ENCODE results near the gene ACMSD.
"Not testable (repeated sequence)": the region's sequence is repeated elsewhere in the genome, so short reads cannot be mapped to it uniquely, and the experiment has no call there.

Gene ACMSD

DNA sequence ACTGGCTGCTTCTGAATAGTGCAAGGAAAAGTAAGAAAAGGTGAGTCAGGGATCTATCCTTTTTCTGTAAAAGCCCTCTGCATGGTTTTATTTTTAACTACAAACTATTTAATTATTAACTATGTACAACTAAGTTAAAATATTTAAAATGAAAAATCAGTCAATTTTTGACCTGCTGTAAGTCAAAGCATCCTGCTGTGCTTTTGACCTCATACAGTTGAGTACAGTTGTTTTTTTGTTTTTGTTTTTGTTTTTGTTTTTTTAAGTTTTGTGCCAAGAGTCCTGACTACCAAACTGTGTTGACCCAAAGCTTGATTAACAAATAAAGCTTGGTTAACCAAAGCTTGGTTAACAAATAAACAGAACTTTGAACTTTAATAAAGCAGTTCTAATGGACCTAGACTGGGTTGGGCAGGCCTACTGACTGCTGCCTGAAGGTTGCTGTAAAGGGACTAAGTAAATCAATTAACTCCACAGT lies at the start of gene ACMSD:
ACMSD (plus strand) TSS at position 474 of the 478 bp plus-strand sequence. CDS start 67 bp downstream, outside the sequence.
- no peak for DNase-seq

DNA sequence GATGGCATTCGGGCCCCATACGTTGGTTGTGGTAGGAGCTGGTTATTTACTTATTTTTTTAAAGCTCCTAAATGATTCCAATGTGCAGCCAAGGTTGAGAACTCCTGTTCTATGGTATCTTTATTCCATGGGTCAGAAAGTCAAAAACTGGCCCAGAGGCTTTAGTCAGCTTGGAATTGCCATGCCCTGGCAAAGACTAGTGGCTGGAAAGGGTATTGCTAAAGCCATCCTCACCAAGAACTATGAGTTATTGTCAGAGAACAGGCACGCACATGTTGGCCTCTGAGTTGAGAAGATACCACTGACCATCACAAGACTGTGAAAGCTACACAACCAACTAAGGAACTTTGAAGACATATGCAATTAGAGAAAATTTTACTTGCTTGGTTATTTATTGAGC lies 47.9 kb upstream of the ACMSD start:
- no peak for DNase-seq

DNA sequence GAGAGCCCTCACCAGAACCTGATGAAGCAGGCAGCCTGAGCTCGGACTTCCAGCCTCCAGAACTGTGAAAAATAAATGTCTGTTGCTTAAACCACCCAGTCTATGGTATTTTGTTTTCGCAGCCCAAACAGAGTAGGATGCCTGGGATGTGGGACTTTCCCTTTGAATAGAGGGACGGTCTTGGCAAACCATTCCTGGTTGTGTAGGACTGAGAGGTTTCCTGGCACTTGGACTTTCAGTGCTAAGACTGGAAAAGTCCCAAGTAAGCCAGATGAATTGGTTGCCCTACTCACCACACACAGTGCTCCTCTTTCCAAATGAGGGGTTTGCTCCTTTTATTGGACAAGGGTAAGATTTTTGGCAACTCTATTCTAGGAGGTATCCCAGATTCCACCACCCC lies 46.8 kb upstream of the ACMSD start:
- no peak for DNase-seq

DNA sequence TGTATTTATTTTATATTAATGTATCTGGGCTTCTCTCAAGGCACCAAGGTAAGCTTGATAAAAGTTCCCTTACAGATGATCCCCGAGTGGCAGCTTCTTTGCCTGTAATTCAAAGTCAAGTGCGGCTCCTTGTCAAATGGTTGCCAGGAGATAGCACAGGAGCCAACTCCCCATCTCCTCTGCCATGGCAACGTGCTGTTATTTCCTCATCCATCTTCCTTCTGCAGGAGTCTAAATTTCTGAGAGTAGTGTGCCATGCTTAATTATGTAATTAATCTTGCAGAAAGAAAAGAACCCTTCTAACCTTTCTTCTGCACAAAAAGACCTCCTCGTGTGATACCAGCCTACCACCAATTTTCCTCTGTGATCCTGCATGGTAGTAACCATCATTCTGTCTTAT lies 46.2 kb upstream of the ACMSD start:
- DNase-seq: no peak

DNA sequence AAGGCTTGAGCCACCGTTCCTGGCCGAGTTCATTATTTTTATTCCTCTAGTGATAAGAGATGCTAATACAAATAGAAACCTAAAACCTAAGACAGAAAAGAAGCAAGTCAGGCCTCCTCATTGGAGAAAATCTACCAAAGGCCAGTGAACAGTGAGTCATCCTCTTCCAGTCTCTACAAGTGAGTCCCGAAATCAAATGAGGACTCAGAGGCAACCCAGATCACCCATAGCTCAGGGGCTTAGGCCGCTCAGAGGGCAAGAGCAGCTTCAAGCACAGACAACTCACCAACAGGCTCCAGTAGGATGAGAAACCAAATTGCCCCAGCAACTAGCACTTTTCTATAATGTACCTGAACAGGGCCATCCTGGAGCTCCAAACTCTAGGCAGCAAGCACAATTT lies 42.7 kb upstream of the ACMSD start:
- no peak for DNase-seq

DNA sequence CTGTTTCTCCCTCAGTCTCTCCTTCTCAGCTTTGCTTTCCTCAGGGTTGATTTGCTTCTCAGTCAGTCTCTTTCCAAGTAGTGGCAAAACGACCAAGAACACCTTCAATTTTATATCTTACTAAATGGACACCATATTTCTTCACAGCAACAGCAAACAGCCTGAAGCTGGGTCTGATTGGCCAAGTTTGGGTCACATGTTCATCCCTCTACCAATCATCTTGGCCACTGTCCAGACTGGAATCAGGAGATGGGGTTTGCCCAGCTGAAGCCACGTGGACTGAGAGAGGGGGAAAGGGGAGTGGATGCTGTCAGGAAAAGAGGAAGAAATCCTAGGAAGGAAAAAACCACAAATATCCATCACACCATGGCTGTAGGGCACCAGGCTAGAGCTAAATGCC lies 42.0 kb upstream of the ACMSD start:
- DNase-seq: no peak

DNA sequence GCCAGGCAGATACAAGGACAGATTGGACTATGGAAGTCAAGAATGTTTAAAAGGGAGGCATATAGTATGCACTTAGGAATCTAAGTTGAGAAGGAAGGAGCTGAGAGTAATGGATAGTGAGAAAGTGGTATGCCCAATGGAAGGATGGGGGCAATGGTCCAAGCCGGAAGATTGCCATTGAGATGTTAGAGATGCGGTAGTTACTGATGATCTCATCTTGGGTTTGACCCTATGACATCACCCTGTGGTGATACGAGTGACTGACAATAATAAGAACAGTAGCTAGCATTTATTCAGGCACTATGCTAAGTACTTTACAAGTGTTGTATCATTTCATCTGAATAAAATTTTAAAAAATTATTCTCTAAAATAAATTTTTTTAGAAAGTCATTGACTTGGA lies 38.5 kb upstream of the ACMSD start:
- no peak for DNase-seq

DNA sequence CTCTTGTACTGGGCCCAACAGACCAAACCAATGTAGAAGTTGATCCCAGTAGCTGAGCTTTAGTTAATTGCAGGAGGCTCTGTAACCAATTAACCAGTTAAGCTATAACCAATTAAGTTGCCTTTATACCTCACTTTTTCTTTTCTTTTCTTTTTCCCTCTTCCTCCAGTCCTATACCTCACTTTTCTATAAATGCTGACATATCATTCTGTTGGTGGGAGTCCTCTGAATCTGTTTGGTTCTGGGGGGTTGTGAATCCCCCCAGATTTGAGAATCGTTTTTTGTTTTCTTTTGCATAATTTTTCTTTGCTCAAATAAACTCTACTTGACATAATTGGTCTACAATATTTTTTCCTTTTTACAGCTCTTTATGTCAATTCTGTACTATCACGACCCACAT lies 38.1 kb upstream of the ACMSD start:
- no peak for DNase-seq

DNA sequence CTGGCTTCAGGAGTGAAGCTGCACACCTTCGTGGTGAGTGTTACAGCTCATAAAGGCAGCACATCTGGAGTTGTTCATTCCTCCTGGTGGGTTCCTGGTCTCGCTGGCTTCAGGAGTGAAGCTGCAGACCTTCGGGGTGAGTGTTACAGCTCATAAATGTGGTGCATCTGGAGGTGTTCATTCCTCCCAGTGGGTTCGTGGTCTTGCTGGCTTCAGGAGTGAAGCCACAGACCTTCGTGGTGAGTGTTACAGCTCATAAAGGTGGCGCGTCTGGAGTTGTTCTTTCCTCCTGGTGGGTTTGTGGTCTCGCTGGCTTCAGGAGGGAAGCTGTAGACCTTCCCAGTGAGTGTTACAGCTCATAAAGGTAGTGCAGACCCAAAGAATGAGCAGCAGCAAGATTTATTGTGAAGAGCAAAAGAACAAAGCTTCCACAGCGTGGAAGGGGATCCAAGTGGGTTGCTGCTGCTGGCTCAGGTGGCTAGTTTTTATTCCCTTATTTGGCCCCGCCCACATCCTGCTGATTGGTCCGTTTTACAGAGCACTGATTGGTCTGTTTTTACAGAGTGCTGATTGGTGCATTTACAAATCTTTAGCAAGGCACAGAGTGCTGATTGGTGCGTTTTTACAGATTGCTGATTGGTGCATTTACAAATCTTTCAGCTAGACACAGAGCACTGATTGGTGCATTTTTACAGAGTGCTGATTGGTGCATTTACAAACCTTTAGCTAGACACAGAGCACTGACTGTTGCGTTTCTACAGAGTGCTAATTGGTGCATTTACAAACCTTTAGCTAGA lies 34.6 kb upstream of the ACMSD start:
- not testable (repeated sequence) for DNase-seq

DNA sequence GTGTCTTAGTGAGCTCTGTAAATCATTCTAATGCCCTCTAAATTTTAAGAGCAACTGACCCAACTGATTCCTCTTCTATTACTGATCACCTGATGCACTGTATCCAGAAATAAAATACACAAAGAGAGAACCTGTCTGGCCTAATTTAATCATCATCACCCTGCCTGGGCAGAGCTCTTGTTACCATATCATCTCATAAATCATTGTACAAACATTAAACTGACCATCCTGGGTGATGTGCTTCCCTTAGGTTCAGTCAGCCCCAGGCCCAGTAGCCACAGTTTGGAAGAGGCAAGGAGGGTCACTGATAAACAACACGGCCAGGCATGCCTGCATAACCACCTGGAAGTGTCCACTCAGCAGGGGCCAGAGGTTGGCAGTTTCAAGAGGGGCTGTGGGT lies 22.7 kb upstream of the ACMSD start:
- DNase-seq: no peak

DNA sequence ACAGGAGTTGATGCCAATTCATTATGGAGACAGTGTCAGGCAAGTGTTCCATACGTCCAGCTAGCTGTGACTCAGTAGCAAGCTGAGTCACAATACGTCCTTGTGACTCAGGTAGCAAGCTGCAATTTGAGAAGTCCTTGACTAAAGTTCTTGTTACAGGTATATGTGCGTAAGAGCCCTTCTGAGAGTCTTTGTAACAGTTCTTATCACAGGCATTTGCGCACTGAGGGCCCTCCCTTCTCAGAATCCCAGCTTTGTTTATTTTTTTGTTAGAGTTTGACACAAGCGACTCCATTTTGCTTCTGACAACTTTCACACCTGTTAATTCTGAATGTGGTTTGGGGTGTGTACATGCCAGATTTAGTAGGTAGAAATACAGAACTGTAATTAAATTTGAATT lies 20.1 kb upstream of the ACMSD start:
- DNase-seq: no peak

DNA sequence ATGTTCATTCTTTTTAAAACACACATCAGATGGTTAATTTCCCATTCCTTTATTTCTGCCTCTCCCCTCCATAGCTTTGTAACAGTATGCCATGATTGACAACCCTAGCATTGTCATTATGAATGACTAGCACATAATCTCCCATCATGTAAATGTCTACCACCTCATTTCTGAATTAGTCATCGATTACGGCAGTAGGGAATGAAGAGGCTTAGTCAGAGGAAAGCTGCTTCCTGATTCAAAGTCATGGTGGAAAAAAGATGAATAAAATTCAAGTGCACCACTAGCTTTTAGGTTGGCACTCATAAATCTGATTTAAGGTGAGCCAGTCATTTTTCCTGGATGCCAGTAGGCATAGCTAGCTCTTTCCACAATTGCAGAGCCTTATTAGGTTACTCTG lies 19.1 kb upstream of the ACMSD start:
- no peak for DNase-seq

DNA sequence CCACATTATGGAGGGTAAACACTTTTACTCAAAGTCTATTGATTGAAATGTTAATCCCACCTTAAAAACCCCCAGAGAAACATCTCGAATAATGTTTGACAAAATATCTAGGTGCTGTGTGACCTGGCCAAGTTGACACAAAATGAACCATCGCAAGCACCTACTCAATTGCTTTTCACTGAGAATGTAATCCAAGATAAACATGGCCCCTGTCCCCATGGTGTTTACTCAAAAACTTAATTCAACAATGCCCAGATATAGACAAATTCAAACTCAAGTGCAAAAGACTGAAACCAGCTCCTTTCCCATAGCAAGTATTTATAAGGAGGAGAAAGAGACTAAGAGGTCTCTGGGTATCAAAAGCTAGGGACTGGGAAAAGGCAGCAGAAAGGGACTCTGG lies 15.0 kb upstream of the ACMSD start:
- no peak for DNase-seq

DNA sequence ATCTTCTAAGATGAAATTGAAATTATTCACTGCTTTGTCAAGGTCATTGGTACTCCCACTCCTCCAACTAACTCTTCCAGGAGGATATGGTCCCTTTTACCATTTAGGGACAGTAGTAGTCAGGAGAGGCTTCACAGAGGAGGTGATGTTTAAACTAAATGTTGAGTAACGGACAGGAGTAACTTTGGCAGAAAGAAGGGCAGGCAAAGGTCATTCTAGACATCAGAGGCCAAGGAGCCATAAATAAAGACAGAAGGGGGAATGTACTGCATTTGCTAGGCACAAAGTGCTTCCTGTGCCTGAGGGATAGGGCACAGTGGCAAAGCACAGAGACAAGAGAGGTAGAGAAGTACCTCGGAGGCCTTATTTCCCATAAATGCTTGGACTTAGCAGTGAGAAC lies 14.6 kb upstream of the ACMSD start:
- DNase-seq: no peak

DNA sequence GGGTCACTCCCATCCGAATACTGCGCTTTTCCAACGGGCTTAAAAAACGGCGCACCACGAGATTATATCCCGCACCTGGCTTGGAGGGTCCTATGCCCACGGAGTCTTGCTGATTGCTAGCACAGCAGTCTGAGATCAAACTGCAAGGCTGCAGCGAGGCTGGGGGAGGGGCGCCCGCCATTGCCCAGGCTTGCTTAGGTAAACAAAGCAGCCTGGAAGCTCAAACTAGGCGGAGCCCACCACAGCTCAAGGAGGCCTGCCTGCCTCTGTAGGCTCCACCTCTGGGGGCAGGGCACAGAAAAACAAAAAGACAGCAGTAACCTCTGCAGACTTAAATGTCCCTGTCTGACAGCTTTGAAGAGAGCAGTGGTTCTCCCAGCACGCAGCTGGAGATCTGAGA lies 12.7 kb upstream of the ACMSD start:
- not testable (repeated sequence) for DNase-seq

DNA sequence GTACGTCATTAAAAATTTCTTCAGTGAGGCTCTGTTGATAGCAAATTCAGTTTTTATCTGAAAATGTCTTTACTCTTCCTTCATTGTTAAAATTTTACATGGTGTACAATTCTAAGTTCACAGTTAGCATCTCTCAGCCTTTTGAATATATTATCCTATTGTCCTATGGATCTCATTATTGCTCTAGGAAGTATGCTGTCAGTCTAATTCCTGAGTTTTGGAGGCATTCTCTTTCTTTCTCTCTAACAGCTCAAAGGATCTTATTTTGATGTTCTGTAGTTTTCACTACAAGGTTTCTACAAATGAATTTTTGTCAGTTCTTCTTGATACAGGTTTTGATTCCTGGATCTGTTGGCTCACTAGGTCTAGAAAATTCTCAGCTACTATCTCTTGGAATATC lies 2.9 kb upstream of the ACMSD start:
- DNase-seq: no peak

DNA sequence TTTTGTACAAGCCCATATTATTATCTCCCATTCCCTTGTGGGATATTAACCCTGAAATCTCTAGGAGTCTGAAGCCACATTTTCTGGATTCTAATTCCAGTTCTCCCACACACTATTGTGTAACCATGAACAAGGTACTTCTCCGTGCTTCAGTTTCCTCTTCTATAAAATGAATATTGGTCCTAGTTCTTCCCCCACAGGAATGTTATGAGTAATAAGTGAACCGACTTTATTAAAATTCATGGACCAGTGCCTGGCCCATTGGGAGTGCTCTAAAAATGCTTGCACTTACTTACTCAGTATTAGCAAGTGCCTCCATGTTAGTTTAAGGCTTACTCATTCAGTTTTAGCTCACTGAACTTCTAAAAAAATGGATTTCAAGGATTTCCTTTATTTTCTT lies 1.4 kb upstream of the ACMSD start:
- no peak for DNase-seq

DNA sequence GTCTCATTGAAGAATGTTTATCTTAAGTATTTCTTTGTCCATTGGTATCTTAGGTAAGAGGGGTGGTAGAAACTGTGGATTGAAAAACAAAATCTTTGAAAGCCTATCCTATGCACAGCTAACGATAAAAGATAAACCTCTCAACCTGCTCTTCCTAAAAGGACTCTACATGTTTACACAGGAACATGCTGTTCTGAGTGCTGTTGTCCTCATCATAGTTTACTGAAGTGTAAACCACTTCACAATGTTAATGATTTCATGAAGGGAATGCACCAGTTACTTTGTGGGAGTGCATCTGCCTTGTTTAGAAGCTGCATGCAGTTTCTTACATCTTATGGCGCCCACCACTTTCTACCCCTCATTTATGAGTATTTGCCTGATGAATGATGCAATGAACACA lies 1.2 kb downstream of the ACMSD start:
- DNase-seq: no peak

DNA sequence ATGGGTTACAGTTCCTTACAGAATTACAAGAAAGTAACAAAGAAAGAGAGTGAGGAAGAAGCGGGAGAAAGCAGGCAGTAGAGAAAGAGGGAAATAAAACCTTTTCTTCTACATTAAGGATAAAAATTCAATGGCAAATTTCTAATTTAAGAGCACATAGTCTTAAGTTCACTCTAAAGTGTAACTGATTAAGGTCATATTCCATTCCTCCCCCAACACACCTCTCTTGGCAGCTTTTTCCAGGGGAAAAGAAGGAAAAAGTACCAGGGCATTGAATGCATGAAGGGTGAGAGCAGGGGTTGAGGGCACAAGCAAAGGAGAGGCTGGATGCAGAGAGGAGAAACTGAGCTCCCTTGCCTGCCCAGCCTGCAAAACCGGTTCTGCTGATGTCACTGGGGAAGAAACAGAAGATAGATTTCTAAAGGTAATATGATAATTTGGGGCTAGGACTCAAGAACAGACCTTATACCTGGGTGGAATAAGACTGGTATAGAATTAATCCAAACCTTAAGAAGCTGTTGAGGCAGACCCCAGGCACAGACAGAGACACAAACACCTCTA lies 4.6 kb downstream of the ACMSD start:
- DNase-seq: no peak

DNA sequence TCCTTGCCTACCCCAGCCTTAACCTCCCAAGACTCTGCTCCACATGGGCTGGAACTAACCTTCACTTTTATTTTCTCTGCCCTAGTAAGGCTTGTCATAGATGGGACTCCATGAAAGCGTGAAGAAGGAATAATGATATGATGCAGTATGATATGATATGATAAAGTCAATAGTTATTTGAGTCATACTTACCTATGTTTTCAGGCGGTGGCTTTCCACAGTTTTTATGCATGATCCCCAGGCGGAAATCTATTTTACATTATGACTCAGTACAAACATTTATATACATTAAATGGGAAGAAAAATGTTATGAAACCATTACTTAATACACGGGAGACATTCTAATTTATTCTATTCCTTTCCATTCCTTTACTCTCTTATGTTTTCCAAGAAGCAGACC lies 5.6 kb downstream of the ACMSD start:
- DNase-seq: no peak

DNA sequence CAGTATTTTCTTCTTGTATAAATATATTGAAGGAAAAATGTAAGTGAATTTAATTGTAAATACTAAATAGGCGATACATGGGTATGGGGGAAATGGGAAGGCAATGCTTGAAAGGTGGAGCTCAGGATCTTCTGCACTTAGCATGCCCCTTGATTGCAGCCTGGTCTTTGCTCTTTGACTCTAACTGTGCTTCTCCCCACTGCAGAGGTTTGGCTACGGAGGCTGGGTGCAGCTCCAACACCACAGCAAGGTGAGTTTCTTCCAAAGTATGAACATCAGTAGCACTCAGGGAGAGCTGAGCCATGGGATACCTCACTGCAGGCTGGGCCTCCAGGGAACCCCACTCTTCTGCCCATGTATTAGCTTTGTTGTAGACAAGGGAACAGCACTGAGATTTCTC lies 6.6 kb downstream of the ACMSD start:
- no peak for DNase-seq

DNA sequence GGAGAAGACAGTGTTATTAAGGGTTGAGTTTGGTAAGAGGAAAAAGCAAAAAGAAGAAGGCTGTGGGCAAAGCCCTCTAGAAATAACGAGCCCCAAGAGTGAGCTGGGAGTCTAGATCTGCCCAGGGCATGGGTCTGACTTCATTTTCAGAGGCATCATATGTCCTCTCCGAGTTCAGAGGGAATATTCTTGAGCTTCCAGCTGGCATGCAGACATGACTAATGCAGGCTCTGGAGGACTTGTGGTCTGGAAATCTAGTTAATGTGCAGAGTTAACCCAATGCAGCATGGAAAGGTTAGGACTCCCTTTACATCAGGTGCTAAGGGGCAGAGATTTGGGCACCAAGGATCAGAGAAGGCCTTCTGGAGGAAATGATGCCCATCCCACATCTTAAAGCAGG lies 7.3 kb downstream of the ACMSD start:
- DNase-seq: no peak

DNA sequence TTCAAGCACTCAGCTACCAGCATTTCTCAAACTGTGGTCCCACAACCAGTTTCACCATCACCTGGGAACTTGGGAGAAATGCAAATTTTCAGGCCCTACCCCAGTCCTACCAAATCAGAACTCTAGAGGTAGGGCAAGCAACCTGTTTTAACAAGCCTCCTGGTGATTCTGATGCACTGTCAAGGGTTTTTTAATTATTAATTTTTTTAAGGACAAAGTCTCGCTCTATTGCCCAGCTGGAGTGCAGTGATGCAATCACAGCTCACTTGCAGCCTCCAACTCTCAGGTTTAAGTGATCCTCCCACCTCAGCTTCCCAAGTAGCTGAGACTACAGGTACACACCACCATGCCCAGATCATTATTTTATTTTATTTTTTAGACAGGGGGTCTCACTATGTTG lies 7.8 kb downstream of the ACMSD start:
- DNase-seq: no peak

DNA sequence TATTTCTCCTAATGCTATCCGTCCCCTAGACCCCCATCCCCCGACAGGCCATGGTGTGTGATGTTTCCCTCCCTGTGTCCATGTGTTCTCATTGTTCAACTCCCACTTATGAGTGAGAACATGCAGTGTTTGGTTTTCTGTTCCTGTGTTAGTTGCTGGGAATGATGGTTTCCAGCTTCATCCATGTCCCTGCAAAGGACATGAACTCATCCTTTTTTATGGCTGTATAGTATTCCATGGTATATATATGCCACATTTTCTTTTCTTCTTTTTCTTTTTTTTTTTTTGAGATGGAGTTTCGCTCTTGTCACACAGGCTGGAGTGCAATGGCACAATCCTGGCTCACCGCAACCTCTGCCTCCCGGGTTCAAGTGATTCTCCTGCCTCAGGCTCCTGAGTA lies 9.2 kb downstream of the ACMSD start:
- DNase-seq: not testable (repeated sequence)

DNA sequence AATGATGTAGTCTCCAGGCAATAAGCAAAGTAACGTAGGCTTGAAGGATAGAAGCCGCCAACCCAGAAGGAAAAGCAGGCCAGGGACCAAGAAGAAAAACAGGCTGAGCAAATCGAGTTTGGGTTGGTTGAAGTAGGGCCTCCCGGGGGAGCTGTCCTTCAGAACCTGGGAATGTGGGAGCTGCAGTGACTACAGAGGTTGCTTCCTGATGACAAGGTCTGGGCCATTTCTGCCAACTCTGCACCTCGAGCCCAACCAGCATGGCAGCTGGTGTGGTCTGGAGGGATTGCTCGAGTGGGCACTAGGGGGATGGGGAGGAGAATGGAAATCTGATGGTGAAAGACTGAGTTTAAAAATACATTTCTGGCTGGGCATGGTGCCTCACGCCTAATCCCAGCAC lies 14.1 kb downstream of the ACMSD start:
- no peak for DNase-seq

Data from NCI-H1436 treated with DMSO at 0.1 percent for 48 hours (cell line).